Astrocyte of the cerebellum (primary cell): ENCODE measurements around the gene CLDN6.

Experiments used
- DNase-seq: peaks from one replicate; pipeline ENCODE4 v3.0.0-alpha.2; 2011; ENCODE audit warnings: low read depth
- H3K4me3 ChIP-seq: 2 replicates; pipeline ENCODE4 v1.5.1; 2011; ENCODE audit warnings: mild to moderate bottlenecking, low read depth, low read length, moderate library complexity
- CTCF ChIP-seq: IDR thresholded peaks from 2 replicates; pipeline ENCODE4 v1.5.1; 2012; ENCODE audit warnings: low read length, low read depth, moderate library complexity, mild to moderate bottlenecking; ENCODE audit errors: missing control alignments
- in situ Hi-C: cut with HindIII; loops from 2 replicates; pipeline ENCODE4 v1.10.0; 2017; ENCODE audit warnings: low sequenced_read_pairs

Gene CLDN6

GRCh38 chr16:2968368-2968737 is 49.6 kb downstream of the CLDN6 start:
- in situ Hi-C loops, result no loop called here
- no peak overlapping the region for H3K4me3 ChIP-seq
- no peak for TF ChIP-seq CTCF
- no peak for DNase-seq

- in situ Hi-C loops, result no loop called here
- H3K4me3 ChIP-seq, result no peak overlapping the region
- TF ChIP-seq CTCF, result no peak
- no peak for DNase-seq
These were observed 50.2 kb downstream of the CLDN6 start for GRCh38 chr16:2967721-2968161.

GRCh38 chr16:2967211-2967631 is 50.8 kb downstream of the CLDN6 start:
- no peak for DNase-seq
- no peak for TF ChIP-seq CTCF
- H3K4me3 ChIP-seq, result no peak overlapping the region
- in situ Hi-C loops, result no loop called here

- TF ChIP-seq CTCF, result no peak
- H3K4me3 ChIP-seq, result no peak overlapping the region
These were observed 51.2 kb downstream of the CLDN6 start for GRCh38 chr16:2966808-2967191.

GRCh38 chr16:2966043-2966807 is 51.8 kb downstream of the CLDN6 start:
- in situ Hi-C loops, result no loop called here
- no peak for TF ChIP-seq CTCF
- H3K4me3 ChIP-seq, result no peak overlapping the region

More at GRCh38 chr16:2966808-2967191, 51.2 kb downstream of the CLDN6 start:
- no peak for DNase-seq
- in situ Hi-C loops, result no loop called here

More at GRCh38 chr16:2966043-2966807, 51.8 kb downstream of the CLDN6 start:
- DNase-seq, result no peak
